ENCODE measurements around the gene TPO.
"Not testable (repeated sequence)": the region's sequence is repeated elsewhere in the genome, so short reads cannot be mapped to it uniquely, and the experiment has no call there.

TPO gene

GRCh38 chr2:1484131-1484884 is 71.0 kb downstream of the TPO start:
- DNase-seq (ENCODE audit: low spot score) = no peak

DNA sequence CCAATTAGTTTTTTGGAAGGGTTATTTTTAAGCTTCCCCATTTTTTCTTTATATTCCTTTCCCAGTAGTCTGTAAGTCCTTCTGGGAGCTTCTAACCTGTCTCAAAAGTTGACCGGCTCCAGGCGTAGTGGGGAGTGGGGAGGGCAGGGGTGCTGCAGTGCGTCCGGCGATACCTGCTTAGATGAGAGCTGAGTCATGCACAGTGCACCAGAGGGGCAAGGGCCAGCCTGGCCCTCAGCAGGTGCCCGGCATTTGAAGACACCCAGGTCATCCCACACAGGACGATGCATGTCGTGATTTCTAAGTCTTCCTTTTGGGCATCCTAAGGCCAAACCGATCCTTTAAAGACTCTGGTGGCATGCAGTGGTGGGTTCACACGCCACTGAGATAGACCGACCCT is 73.4 kb downstream of the TPO start:
- no peak for DNase-seq (ENCODE audit: low spot score)

DNA sequence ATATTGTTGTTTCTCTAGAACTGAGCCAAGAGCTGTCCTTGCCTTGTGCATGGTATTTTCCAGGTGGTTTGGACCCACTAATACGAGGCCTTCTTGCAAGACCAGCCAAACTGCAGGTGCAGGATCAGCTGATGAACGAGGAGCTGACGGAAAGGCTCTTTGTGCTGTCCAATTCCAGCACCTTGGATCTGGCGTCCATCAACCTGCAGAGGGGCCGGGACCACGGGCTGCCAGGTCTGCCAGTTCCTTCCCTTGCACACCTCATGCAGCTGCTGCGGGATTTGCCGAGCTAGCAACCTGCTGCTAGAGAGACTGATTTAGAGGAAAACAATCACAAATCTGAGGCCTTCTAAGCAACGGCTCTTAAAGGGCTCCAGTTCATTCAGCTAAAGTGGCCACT is 74.5 kb downstream of the TPO start:
- DNase-seq (ENCODE audit: low spot score) = no peak

GRCh38 chr2:1488181-1488671 is 75.0 kb downstream of the TPO start:
- no peak for DNase-seq (ENCODE audit: low spot score)

- DNase-seq (ENCODE audit: low spot score) = no peak
Measured at GRCh38 chr2:1488851-1489250, 75.6 kb downstream of the TPO start.

- no peak for DNase-seq (ENCODE audit: low spot score)
Measured at GRCh38 chr2:1489486-1489885, 76.2 kb downstream of the TPO start.

GRCh38 chr2:1490381-1490780 is 77.1 kb downstream of the TPO start:
- DNase-seq (ENCODE audit: low spot score) = not testable (repeated sequence)

DNA sequence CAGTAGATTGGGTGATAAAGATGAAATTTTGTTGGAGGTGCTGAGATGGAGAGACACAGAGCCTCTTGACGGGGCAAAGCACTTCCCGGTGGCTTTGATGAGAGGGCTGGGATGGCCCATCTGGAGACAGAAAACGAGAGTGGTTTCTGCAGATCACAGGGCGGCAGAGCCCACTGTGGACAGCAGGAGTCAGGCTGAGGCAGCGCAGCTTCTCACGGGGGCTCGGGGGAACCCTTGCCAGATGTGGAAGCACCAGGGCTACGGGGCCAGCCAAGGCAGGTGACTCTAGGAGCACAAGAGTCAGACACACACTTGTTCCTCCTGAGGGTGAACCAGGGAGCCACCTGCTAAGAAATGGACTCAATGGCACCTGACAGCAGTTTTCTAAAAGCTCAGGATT is 78.5 kb downstream of the TPO start:
- no peak for DNase-seq (ENCODE audit: low spot score)

DNA sequence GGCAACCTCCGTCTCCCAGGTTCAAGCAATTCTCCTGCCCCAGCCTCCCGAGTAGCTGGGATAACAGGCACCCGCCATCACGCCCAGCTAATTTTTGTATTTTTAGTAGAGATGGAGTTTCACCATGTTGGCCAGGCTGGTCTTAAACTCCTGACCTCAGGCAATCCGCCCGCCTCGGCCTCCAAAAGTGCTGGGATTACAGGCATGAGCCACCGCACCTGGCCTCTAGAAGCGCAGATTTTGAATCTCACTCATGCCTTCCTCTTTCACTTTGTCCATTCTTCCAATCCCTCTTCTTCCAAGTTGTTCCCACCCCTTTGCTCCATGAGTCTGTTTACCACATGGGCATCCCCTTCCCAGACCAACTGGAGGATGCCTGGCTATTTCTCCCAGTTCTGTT is 79.0 kb downstream of the TPO start:
- DNase-seq (ENCODE audit: low spot score) = not testable (repeated sequence)

- DNase-seq (ENCODE audit: low spot score) = no peak
Measured at GRCh38 chr2:1492711-1493430, 79.6 kb downstream of the TPO start.

DNA sequence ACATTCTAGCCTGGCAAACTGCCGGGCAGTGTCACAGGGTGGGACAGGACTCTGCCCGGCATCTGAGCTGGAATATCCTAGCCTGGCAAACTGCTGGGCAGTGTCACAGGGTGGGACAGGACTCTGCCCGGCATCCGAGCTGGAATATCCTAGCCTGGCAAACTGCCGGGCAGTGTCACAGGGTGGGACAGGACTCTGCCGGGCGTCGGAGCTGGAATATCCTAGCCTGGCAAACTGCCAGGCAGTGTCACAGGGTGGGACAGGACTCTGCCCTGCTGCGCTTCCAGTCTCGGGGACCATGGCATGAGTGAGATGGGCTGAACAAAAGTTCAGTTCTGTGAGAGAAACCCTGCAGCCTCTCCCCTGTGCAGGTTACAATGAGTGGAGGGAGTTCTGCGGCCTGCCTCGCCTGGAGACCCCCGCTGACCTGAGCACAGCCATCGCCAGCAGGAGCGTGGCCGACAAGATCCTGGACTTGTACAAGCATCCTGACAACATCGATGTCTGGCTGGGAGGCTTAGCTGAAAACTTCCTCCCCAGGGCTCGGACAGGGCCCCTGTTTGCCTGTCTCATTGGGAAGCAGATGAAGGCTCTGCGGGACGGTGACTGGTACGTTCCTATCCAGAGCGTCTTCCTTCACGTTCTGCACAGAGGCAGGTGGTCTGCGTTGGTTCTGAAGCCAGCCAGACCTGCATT is 80.3 kb downstream of the TPO start:
- DNase-seq (ENCODE audit: low spot score) = no peak

DNA sequence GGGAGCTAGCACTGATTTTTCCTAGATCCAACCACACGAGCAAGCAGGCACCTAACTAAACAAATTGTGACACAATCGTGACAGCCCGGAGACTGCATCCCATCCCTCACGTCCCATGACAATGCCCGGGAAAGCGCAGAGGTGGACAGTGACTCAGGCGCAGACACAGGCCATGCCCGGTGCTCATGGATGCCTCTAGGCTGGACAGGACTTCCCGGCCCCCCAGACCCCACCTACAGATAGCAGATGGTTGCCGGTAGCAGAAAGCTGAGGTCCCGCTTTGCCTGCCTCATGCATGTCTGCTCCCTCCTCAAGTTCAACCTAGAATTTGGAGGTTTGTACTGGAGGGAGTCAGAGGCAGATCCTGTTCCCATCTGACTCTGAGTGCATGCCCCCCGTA is 81.0 kb downstream of the TPO start:
- no peak for DNase-seq (ENCODE audit: low spot score)

DNA sequence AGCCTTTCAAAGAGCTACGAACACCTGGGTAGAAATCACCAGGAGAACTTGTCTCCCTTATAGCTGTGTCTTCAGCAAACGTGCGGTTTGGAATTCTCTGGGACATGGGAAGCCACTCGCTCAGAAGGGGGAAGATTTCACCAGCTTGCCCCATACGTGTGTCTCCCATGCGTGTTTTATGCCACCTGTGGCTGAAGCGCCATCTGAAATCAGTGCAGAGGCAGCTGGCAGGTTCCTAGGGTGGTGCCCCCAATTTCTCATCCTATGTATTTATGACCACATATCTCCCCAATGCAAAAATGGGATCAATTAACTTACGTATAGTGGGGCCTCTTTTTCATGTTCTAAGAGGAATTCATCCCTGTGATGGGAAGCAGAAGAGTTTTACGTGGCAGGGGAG is 81.6 kb downstream of the TPO start:
- DNase-seq (ENCODE audit: low spot score) = no peak

DNA sequence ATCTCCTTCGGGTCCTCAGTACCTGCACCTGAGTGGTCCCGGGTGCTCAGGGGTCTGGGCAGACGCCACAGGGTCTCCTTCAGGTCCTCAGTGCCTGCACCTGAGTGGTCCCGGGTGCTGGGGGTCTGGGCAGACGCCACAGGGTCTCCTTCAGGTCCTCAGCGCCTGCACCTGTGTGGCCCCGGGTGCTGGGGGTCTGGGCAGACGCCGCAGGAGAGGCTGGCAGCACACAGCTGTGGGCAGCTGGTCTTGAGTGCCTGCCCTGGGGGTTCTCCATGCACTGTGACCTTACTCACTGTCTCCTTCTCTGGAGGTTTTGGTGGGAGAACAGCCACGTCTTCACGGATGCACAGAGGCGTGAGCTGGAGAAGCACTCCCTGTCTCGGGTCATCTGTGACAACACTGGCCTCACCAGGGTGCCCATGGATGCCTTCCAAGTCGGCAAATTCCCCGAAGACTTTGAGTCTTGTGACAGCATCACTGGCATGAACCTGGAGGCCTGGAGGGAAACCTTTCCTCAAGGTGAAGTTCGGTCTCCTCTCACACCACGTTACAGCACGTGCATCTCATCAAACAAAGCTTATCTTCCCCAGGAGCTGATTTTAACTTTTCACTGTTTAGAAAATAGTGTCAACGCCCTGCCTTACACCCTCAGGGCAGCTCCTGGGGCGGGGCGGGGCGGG is 82.6 kb downstream of the TPO start:
- no peak for DNase-seq (ENCODE audit: low spot score)

DNA sequence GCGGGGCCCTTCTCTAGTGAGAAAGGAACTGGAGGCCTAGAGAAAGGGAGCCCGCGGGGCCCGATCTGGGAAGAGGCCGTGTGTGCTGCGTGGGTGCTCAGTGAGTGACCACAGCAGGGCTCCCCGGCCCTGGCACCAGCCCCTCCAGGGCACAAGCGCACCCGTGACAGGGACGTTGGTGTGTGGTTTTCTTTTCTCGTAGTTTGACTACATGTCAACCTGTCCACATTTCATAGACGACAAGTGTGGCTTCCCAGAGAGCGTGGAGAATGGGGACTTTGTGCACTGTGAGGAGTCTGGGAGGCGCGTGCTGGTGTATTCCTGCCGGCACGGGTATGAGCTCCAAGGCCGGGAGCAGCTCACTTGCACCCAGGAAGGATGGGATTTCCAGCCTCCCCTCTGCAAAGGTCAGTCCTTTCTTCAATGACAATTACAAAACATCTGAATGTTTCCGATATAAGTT is 83.1 kb downstream of the TPO start:
- DNase-seq (ENCODE audit: low spot score) = no peak

- no peak for DNase-seq (ENCODE audit: low spot score)
Measured at GRCh38 chr2:1497122-1497611, 83.9 kb downstream of the TPO start.

DNA sequence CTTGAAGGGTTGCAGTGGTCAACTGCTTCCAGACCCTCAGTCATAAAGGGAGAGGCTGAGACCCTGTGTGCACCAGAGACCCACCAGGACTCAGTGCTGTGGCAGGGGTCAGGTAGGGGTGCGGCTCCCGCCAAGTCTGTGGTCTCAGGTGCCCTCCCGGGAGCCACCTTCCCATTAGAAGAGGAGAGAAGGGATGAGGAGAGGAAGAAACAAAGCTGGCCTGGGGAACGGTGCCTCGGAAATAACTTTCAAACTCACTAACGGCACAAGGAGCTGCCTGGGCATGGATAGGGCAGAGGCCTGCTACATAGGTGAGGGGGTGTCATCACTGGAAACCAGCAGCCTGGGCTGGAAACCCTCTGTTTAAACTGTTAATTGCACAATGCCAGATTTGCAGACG is 84.9 kb downstream of the TPO start:
- no peak for DNase-seq (ENCODE audit: low spot score)

- no peak for DNase-seq (ENCODE audit: low spot score)
Measured at GRCh38 chr2:1499033-1499795, 86.0 kb downstream of the TPO start.

- DNase-seq (ENCODE audit: low spot score) = no peak
Measured at GRCh38 chr2:1501038-1501851, 88.0 kb downstream of the TPO start.

DNA sequence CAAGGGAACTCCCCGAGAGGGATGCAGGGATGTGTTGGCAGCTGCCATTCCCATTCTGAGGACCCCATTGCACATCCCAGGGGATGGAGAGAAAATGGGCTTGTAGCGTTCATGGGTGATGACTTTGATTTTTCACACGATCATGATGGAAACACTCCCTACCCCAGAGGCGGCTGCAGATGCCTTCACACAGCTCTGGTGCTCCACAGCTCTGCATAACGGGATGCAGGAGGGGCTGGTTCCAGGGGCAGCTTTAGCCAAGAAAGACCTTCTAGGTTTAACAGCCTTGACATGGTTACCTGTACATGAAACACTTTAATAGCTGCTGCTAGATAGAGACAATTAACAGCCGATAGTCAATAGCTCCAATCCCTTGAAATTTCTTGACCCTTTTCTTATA is 88.7 kb downstream of the TPO start:
- DNase-seq (ENCODE audit: low spot score) = no peak

All from AG08395 (cell line).